ENCODE results near the gene CCNE1.
"Not testable (repeated sequence)": the region's sequence is repeated elsewhere in the genome, so short reads cannot be mapped to it uniquely, and the experiment has no call there.

Gene CCNE1

DNA sequence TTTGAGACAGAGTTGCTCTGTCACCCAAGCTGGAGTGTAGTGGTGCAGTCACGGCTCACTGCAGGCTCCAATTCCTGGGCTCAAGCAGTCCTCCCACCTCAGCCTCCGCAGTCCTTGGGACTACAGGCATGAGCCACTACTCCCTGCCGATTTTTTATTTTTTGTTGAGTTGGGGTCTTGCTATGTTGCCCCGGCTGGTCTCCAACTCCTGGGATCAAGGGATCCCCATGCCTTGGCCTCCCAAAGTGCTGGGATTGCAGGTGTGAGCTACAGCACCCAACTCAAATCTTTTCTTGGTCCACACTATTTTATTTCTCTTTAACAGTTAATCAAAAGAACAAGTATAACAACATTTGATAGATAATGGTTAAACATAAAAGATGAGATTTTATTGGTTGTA lies 7.5 kb downstream of the CCNE1 start:
- no peak for DNase-seq

DNA sequence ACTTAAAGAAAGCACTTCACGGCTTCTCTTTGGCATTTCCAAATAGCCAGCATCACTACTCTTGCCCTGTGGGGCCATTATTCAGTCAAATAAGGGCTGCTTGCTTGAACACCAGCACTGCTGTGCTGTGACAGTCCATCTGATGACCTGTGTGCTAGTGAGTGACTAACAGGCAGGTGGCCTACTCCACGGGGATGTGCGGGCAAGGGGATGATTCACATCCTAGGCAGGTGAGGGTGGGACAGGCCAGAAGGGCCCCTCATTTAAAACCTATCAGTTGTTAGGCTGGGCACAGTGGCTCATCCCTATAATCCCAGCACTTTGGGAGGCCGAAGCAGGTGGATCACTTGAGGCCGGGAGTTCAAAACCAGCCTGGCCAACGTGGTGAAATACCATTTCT lies 8.2 kb downstream of the CCNE1 start:
- DNase-seq: no peak

GRCh38 chr19:29823581-29824330 lies 12.0 kb downstream of the CCNE1 start:
- no peak for DNase-seq

DNA sequence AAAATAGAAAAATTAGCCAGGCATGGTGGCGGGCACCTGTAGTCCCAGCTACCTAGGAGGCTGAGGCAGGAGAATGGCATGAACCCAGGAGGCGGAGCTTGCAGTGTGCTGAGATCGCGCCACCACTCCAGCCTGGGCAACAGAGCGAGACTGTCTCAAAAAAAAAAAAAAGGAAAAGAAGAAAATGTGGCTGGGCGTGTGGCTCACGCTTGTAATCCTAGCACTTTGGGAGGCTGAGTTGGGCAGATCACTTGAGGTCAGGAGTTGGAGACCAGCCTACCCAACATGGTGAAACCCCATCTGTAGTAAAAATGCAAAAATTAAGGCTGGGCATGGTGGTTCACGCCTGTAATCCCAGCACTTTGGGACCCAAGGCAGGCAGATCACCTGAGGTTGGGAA lies 13.5 kb downstream of the CCNE1 start:
- DNase-seq: not testable (repeated sequence)

GRCh38 chr19:29831041-29831548 lies 19.3 kb downstream of the CCNE1 start:
- no peak for DNase-seq

DNA sequence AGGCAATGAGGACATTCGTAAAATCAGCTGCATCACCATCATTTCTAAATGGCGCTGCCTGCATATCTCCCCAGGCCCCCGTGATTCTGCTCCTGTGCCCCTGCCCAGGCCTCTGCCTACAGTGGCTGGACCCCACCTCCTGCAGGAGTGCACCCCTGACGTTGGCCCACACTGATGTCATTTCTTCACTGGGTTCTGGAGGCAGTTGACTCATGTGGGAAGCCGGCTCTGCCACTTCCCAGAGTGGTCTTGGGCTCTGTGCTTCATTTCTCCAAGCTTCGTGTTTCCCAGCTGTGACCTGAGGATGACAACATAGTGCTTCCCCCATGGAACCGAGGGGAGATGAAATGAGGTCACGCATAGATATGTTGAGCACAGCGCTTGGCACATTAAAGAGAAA lies 19.9 kb downstream of the CCNE1 start:
- DNase-seq: no peak

DNA sequence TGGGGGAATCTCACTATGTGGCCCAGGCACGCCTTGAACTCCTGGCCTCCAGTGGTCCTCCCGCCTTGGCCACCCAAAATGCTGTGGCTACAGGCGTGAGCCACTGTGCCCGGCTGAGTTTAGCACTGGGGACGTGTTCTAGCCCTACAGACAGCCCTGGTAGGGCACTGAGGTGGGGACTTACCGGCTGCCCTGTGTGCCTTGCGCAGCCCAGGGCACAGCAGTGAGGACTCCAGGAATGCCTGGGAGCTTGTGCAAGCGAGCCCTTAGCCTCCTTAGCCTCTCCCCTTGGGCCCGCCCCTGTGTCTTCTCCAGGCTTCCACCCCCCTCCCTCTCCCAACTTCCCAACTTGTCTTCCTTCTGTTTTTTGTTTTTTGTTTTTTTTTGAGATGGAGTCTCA lies 21.0 kb downstream of the CCNE1 start:
- DNase-seq: no peak

GRCh38 chr19:29833614-29834261 lies 21.9 kb downstream of the CCNE1 start:
- DNase-seq: no peak

GRCh38 chr19:29834991-29835846 lies 23.4 kb downstream of the CCNE1 start:
- no peak for DNase-seq

GRCh38 chr19:29836409-29836825 lies 24.6 kb downstream of the CCNE1 start:
- DNase-seq: no peak

DNA sequence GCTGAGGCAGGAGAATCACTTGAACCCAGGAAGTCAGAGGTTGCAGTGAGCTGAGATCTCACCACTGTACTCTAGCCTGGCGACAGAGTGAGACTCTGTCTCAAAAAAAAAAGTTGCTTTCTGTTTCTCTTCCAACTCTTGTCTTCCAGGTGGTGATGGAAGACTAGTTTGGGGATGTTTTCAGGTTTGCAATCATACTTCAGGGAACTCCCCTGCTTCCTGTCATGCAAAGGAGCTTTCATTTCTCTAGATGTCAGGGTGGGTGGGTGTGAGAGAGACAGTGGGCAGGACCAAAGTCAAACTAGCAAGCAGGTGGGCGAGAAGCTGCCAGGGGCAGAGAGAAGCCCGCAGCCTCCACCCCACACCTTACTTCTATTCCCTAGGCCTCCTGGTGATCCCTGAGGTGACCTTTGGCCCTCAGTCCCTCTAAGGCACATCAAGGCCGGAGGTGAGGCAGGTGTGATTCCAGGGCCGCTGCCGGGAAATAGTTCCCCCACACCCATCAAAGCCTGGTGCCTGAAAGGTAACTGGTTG lies 25.7 kb downstream of the CCNE1 start:
- no peak for DNase-seq

DNA sequence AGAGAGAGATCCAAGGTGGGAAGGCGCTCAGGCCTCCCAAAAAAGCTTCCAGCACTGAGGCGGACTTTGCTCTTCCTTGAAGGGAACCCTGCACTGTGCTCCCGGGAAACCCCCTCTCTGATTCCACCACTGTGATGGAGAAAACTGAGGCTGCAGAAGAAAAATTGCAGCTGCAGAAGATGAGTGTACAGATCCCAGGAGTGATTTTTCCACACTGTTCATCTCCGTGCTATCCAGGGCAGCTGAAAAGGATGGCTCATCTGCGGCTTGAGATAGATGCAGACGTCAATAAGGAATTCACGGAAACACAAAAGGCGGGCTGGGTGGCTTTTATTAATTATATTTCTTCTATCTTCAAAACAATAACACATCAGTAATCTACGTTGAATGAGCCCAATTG lies 26.2 kb downstream of the CCNE1 start:
- no peak for DNase-seq

- DNase-seq: peak; percentile 9
Measured at GRCh38 chr19:29840066-29840950, 28.5 kb downstream of the CCNE1 start.

- no peak for DNase-seq
Measured at GRCh38 chr19:29841209-29841558, 29.4 kb downstream of the CCNE1 start.

GRCh38 chr19:29841559-29842367 lies 30.0 kb downstream of the CCNE1 start:
- peak; percentile 83 for DNase-seq

- no peak for DNase-seq
Measured at GRCh38 chr19:29842471-29843179, 30.8 kb downstream of the CCNE1 start.

- DNase-seq: peak; percentile 44
Measured at GRCh38 chr19:29843180-29844051, 31.6 kb downstream of the CCNE1 start.

DNA sequence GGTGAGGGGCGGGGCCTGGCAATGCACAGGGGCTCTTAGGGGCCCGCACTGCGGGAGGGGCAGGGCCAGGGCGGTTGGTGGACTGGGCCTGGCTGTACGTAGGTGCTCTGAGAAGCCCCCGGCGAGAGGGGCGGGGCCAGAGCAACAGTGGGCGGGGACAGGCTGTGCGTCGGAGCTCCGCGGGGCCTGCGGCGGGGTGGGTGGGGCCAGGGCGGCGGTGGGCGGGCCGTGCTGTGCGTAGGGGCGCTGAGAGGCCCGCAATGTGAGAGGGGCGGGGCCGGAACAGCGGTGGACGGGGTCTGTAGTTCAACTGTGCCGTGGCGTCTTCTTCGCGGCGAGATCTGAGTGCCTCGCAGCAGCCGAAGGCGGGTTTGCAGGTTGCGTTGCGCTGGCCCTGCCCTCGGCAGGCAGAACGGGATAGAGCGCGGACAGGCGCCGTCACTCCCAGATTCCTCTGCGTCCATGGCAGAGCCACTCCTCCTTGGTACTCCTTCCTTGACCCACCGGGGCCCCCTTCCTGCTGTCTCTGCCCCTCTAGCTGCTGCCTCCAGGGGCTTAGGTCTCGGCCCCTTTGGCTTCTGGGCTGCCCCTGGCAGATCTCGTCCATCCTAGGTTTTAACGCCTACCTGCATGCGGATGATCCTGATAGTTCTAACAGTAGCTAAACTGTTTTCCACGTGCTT lies 33.2 kb downstream of the CCNE1 start:
- DNase-seq: peak; percentile 98

DNA sequence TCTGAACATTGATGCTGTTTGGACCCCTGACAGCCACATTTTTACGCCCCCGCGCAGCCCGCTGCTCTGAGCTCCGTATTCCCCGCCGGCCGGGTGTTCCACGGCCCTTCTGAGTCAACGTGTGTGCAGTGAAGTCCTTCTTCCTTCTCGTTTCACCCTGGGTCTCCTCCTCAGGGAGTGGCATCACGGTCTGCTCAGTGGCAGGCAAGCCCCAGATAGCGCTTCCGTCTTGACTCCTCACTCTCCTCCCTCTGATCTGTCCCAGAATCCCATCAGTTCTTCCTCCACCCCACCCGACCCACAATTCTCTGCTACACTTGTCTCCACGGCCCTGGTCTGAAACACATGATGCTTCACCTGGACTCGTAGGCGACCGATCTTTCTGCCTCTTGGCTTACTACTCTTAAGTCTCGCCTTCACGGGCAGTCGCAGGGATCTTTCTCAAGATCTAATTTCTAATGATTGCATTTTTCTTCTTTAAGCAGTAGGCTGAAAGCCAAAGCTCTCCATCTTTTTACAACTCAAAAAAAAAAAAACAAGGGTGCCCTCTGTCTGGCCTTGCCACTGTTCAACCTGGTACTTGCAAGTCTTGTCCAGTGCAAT lies 33.9 kb downstream of the CCNE1 start:
- peak; percentile 77 for DNase-seq
